MM.1S (cell line): Measurements from ENCODE around the gene WDR36.

Source experiments
- DNase-seq: peaks from one replicate; pipeline ENCODE4 v3.0.0-alpha.2; 2015
- H2AFZ ChIP-seq: fragments of 300-600 bp; sonication (generic); 2 replicates; pipeline ENCODE4 v1.6.0; 2016; ENCODE audit warnings: antibody characterized with exemption, low read length
- H3F3A ChIP-seq: fragments of 300-600 bp; sonication (generic); 2 replicates; pipeline ENCODE4 v1.6.1; 2016; ENCODE audit warnings: mild to moderate bottlenecking, antibody characterized with exemption, low read length, moderate library complexity, mixed read lengths; ENCODE audit not compliant: insufficient read depth
- H3K27ac ChIP-seq: fragments of 300-600 bp; sonication (generic); 2 replicates; pipeline ENCODE4 v1.5.1; 2016; ENCODE audit warnings: mild to moderate bottlenecking, low read length
- H3K27me3 ChIP-seq: fragments of 300-600 bp; sonication (generic); replicated peaks from 2 replicates; pipeline ENCODE4 v1.6.0; 2016; ENCODE audit warnings: low read length; ENCODE audit not compliant: insufficient read depth
- H3K36me3 ChIP-seq: fragments of 300-600 bp; sonication (generic); replicated peaks from 2 replicates; pipeline ENCODE4 v1.6.1; 2016; ENCODE audit warnings: mild to moderate bottlenecking, low read length, mixed read lengths; ENCODE audit not compliant: insufficient read depth
- H3K4me1 ChIP-seq: fragments of 300-600 bp; sonication (generic); 2 replicates; pipeline ENCODE4 v1.6.1; 2016; ENCODE audit warnings: low read length, mixed read lengths
- H3K4me2 ChIP-seq: fragments of 300-600 bp; sonication (generic); 2 replicates; pipeline ENCODE4 v1.6.0; 2016; ENCODE audit warnings: low read depth, low read length
- H3K4me3 ChIP-seq: fragments of 300-600 bp; sonication (generic); 2 replicates; pipeline ENCODE4 v1.5.1; 2016; ENCODE audit warnings: low read length, mixed read lengths
- H3K79me2 ChIP-seq: fragments of 300-600 bp; sonication (generic); 2 replicates; pipeline ENCODE4 v1.6.1; 2016; ENCODE audit warnings: mixed run types, low read length, mixed read lengths
- H3K9ac ChIP-seq: fragments of 300-600 bp; sonication (generic); 2 replicates; pipeline ENCODE4 v1.6.1; 2016; ENCODE audit warnings: low read length, mixed read lengths
- H3K9me2 ChIP-seq: fragments of 300-600 bp; sonication (generic); replicated peaks from 2 replicates; pipeline ENCODE4 v1.6.1; 2016; ENCODE audit warnings: mild to moderate bottlenecking, low read length, mixed read lengths; ENCODE audit not compliant: insufficient read depth
- H3K9me3 ChIP-seq: fragments of 300-600 bp; sonication (generic); replicated peaks from 2 replicates; pipeline ENCODE4 v1.6.1; 2016; ENCODE audit warnings: mild to moderate bottlenecking, low read length, mixed read lengths; ENCODE audit not compliant: insufficient read depth
- H4K20me1 ChIP-seq: fragments of 300-600 bp; sonication (generic); 2 replicates; pipeline ENCODE4 v1.6.1; 2016; ENCODE audit warnings: mild to moderate bottlenecking, low read length, moderate library complexity, mixed read lengths; ENCODE audit not compliant: insufficient read depth
- EZH2 ChIP-seq: fragments of 300-600 bp; sonication (generic); optimal IDR thresholded peaks from 2 replicates; pipeline ENCODE3; 2017; ENCODE audit warnings: low read depth, mild to moderate bottlenecking, antibody characterized with exemption, low read length, mixed read lengths
- EZH2phosphoT487 ChIP-seq: fragments of 300-600 bp; sonication (generic); IDR thresholded peaks from 2 replicates; pipeline ENCODE4 v1.6.1; 2018; ENCODE audit warnings: antibody characterized with exemption, low read length
- TF ChIP-seq, protein P1 (sequence below): fragments of 300-600 bp; sonication (generic); IDR thresholded peaks from 2 replicates; pipeline ENCODE4 v1.5.1; 2016; ENCODE audit warnings: antibody characterized with exemption, low read length, mixed read lengths

The WDR36 gene

DNA sequence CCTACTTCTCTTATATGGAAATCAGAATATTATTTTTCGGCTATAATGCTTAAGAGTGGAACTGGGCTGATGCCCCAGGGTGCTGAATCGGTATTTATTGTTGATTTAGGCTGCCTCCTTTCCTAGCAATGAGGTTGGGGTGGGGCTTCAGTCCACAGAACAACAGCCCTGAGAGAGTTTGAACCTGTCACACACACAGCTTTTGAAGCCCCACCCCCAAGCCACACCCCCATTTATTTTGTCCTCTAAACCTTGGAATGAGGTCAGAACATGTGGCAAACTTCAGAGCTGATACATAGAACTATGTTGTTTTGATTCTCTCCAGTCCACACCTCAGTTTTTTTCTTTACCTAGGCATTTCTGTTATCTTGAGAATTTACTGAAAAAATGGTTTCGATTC, 80.4 kb downstream of the WDR36 start:
- H3K36me3 ChIP-seq, result no peaks in the 10 kb centered on the region
- no peak overlapping the region for H3K27ac ChIP-seq
- H3K27me3 ChIP-seq, result no peaks in the 10 kb centered on the region
- H3K4me3 ChIP-seq, result no peak overlapping the region
- TF ChIP-seq EZH2 (no peak), EZH2phosphoT487 (no peak)
- TF ChIP-seq, protein P1, sequence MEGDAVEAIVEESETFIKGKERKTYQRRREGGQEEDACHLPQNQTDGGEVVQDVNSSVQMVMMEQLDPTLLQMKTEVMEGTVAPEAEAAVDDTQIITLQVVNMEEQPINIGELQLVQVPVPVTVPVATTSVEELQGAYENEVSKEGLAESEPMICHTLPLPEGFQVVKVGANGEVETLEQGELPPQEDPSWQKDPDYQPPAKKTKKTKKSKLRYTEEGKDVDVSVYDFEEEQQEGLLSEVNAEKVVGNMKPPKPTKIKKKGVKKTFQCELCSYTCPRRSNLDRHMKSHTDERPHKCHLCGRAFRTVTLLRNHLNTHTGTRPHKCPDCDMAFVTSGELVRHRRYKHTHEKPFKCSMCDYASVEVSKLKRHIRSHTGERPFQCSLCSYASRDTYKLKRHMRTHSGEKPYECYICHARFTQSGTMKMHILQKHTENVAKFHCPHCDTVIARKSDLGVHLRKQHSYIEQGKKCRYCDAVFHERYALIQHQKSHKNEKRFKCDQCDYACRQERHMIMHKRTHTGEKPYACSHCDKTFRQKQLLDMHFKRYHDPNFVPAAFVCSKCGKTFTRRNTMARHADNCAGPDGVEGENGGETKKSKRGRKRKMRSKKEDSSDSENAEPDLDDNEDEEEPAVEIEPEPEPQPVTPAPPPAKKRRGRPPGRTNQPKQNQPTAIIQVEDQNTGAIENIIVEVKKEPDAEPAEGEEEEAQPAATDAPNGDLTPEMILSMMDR, result no peak
- no peaks in the 10 kb centered on the region for H3K79me2 ChIP-seq
- no peak for DNase-seq
- H2AFZ ChIP-seq, result no peak overlapping the region
- no peak overlapping the region for H3K4me2 ChIP-seq
- H3F3A ChIP-seq, result no peaks in the 10 kb centered on the region
- H3K9me3 ChIP-seq, result no peaks in the 10 kb centered on the region
- H3K9ac ChIP-seq, result no peak overlapping the region
- no peaks in the 10 kb centered on the region for H3K9me2 ChIP-seq
- no peaks in the 10 kb centered on the region for H4K20me1 ChIP-seq
- H3K4me1 ChIP-seq, result no peaks in the 10 kb centered on the region

DNA sequence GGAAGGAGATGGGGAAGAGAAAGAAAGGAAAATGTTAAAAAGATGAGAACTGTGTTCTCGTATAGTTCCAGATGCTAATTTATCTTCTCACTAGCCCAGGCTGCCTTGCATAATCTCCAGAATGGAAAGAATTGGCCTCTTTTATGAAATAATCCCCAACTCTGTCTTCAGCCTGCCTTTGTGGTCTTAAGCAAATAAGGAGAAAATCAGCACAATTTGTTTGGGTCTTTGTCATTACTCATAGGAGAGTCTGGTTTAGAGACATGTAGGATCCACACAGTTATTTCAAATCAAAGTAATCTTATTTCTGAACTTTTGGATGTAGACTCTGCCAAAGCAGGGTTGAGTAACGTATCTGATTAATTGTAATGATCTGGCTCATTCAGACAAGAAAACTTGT, 81.3 kb downstream of the WDR36 start:
- no peaks in the 10 kb centered on the region for H3K4me1 ChIP-seq
- H3K4me2 ChIP-seq, result no peak overlapping the region
- no peaks in the 10 kb centered on the region for H3K9me2 ChIP-seq
- no peaks in the 10 kb centered on the region for H3K27me3 ChIP-seq
- TF ChIP-seq EZH2 (no peak), EZH2phosphoT487 (no peak)
- TF ChIP-seq, protein P1, result no peak
- H3K9me3 ChIP-seq, result no peaks in the 10 kb centered on the region
- no peak overlapping the region for H3K9ac ChIP-seq
- DNase-seq, result no peak
- no peaks in the 10 kb centered on the region for H3K79me2 ChIP-seq
- no peak overlapping the region for H2AFZ ChIP-seq
- no peaks in the 10 kb centered on the region for H3F3A ChIP-seq
- no peak overlapping the region for H3K27ac ChIP-seq
- H4K20me1 ChIP-seq, result no peaks in the 10 kb centered on the region
- H3K4me3 ChIP-seq, result no peak overlapping the region
- H3K36me3 ChIP-seq, result no peaks in the 10 kb centered on the region
